ENCODE data around the gene KCNK5. TPM values are rescaled to one million over a fixed set of nuclear protein-coding genes. Genes with fewer than 3 reads are reported as not detected.
A peak's percentile ranks its signal among the peaks of the same experiment; 100 is the strongest.

Gene KCNK5
- total and polyA plus RNA-seq, 4 donors, result 3.7 to 19.1 (median 7.5) TPM

DNA sequence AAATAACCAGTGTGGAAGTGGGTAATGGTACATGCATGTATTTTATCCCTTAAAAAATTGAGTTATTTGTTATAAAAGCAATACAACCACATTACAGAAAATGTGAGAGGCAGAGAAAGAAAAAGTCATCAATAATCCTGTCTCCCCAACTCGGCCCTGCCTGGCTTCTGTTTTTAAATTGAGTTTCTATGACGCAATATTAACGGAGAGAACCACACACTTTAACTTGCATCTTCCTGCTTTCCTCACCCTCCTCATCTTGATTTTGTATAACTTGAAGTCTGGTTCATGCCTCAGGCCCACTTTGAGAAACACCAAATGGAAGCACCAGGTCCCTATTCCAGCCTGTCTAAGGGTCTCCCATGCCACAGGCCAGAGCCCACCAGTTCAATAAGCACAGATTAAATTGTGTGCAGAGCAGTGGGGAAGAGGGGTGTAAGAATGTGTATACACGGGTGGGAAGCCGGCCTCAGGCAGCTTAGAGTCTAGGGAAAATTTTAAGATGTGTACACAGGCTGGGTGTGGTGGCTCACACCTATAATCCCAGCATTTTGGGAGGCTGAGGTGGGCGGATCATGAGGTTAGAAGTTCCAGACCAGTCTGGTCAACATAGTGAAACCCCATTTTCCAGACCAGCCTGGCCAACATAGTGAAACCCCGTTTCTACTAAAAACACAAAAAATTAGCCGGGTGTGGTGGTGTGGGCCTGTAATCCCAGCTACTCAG, 15.9 kb downstream of the KCNK5 start:
- no peaks in the 10 kb centered on the region for H3K9me3 ChIP-seq (ENCODE audit: control insufficient read depth in 4 of 4, low read length in 3 of 4)
- H3K27ac ChIP-seq (ENCODE audit: low read depth in 1 of 2, low read length in 2 of 2), result peak overlapping the region; percentile 76 to 90
- 66% methylated on average over 8 of the region's 8 CpGs for WGBS
- no peaks in the 10 kb centered on the region for H3K36me3 ChIP-seq (ENCODE audit: control insufficient read depth in 4 of 4, insufficient read depth in 3 of 4, low read depth in 1 of 4, low read length in 3 of 4)
- TF ChIP-seq NR2F2 (IDR thresholded peaks at IDR 0.05) (no peak), HNF4G (IDR thresholded peaks at IDR 0.05) (no peak), SP1 (IDR thresholded peaks at IDR 0.05) (no peak)
- TF ChIP-seq, protein P1, sequence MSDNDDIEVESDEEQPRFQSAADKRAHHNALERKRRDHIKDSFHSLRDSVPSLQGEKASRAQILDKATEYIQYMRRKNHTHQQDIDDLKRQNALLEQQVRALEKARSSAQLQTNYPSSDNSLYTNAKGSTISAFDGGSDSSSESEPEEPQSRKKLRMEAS (IDR thresholded peaks at IDR 0.05), result no peak
- no peak overlapping the region for H3K9ac ChIP-seq (ENCODE audit: low read depth in 1 of 2, low read length in 2 of 2)
- peaks cover 19 to 87% (median 79%) of the 10 kb centered on the region in 4 donors for H3K4me1 ChIP-seq (ENCODE audit: control insufficient read depth in 4 of 4, insufficient read depth in 4 of 4, low read length in 3 of 4)
- H3K4me3 ChIP-seq (ENCODE audit: low read depth in 1 of 3, low read length in 3 of 3), result no peak overlapping the region
- no peaks in the 10 kb centered on the region for H3K27me3 ChIP-seq (ENCODE audit: control insufficient read depth in 4 of 4, insufficient read depth in 4 of 4, low read length in 3 of 4)
- no peak for DNase-seq (ENCODE audit: low spot score)

DNA sequence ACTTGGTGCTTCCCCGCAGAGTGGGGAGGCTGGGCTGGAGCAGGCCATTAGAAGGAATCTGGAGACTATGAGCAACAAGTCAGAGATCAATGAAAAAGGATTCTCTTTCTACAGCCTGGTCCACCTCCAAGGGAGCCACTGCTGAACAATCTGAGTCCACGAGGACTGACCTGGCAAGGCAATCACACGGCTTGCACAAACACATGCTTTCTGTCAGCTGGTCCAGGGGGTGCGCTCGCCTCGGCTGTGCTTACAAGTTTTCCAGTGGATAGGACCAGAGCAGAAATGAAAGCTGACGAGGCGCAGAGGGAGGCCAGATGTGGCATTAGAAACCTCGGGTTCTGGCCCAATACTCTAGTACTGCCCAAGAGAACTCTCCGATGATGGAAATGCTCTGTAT, 18.1 kb downstream of the KCNK5 start:
- H3K36me3 ChIP-seq (ENCODE audit: control insufficient read depth in 4 of 4, insufficient read depth in 3 of 4, low read depth in 1 of 4, low read length in 3 of 4), result no peaks in the 10 kb centered on the region
- no peaks in the 10 kb centered on the region for H3K9me3 ChIP-seq (ENCODE audit: control insufficient read depth in 4 of 4, low read length in 3 of 4)
- WGBS, result 48% methylated on average over 10 of the region's 10 CpGs
- H3K27me3 ChIP-seq (ENCODE audit: control insufficient read depth in 4 of 4, insufficient read depth in 4 of 4, low read length in 3 of 4), result no peaks in the 10 kb centered on the region
- no peak overlapping the region for H3K9ac ChIP-seq (ENCODE audit: low read depth in 1 of 2, low read length in 2 of 2)
- TF ChIP-seq RXRA (IDR thresholded peaks at IDR 0.05) (peak; percentile 59 to 81), EGR1 (IDR thresholded peaks at IDR 0.05; ENCODE audit: low read depth in 2 of 2) (no peak), RAD21 (IDR thresholded peaks at IDR 0.05) (peak; percentile 20 to 28), JUND (IDR thresholded peaks at IDR 0.05) (peak in 1 of 2 donors; percentile 38), FOXA1 (IDR thresholded peaks at IDR 0.05) (no peak), YY1 (IDR thresholded peaks at IDR 0.05) (peak; percentile 49), GABPA (IDR thresholded peaks at IDR 0.05 in 1 of 2, conservative IDR thresholded peaks at IDR 0.05 in 1 of 2) (no peak), SP1 (IDR thresholded peaks at IDR 0.05) (peak; percentile 43), NR2F2 (IDR thresholded peaks at IDR 0.05) (no peak), HNF4A (conservative IDR thresholded peaks at IDR 0.05) (peak; percentile 68 to 78), HNF4G (IDR thresholded peaks at IDR 0.05) (no peak), TAF1 (conservative IDR thresholded peaks at IDR 0.05) (no peak)
- TF ChIP-seq, protein P2, sequence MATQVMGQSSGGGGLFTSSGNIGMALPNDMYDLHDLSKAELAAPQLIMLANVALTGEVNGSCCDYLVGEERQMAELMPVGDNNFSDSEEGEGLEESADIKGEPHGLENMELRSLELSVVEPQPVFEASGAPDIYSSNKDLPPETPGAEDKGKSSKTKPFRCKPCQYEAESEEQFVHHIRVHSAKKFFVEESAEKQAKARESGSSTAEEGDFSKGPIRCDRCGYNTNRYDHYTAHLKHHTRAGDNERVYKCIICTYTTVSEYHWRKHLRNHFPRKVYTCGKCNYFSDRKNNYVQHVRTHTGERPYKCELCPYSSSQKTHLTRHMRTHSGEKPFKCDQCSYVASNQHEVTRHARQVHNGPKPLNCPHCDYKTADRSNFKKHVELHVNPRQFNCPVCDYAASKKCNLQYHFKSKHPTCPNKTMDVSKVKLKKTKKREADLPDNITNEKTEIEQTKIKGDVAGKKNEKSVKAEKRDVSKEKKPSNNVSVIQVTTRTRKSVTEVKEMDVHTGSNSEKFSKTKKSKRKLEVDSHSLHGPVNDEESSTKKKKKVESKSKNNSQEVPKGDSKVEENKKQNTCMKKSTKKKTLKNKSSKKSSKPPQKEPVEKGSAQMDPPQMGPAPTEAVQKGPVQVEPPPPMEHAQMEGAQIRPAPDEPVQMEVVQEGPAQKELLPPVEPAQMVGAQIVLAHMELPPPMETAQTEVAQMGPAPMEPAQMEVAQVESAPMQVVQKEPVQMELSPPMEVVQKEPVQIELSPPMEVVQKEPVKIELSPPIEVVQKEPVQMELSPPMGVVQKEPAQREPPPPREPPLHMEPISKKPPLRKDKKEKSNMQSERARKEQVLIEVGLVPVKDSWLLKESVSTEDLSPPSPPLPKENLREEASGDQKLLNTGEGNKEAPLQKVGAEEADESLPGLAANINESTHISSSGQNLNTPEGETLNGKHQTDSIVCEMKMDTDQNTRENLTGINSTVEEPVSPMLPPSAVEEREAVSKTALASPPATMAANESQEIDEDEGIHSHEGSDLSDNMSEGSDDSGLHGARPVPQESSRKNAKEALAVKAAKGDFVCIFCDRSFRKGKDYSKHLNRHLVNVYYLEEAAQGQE (IDR thresholded peaks at IDR 0.05), result peak; percentile 32
- TF ChIP-seq, protein P1 (IDR thresholded peaks at IDR 0.05), result peak; percentile 97
- TF ChIP-seq, protein P3, sequence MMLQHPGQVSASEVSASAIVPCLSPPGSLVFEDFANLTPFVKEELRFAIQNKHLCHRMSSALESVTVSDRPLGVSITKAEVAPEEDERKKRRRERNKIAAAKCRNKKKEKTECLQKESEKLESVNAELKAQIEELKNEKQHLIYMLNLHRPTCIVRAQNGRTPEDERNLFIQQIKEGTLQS (IDR thresholded peaks at IDR 0.05), result no peak
- TF ChIP-seq, protein P4, sequence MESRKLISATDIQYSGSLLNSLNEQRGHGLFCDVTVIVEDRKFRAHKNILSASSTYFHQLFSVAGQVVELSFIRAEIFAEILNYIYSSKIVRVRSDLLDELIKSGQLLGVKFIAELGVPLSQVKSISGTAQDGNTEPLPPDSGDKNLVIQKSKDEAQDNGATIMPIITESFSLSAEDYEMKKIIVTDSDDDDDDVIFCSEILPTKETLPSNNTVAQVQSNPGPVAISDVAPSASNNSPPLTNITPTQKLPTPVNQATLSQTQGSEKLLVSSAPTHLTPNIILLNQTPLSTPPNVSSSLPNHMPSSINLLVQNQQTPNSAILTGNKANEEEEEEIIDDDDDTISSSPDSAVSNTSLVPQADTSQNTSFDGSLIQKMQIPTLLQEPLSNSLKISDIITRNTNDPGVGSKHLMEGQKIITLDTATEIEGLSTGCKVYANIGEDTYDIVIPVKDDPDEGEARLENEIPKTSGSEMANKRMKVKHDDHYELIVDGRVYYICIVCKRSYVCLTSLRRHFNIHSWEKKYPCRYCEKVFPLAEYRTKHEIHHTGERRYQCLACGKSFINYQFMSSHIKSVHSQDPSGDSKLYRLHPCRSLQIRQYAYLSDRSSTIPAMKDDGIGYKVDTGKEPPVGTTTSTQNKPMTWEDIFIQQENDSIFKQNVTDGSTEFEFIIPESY (IDR thresholded peaks at IDR 0.05), result peak; percentile 21
- H3K27ac ChIP-seq (ENCODE audit: low read depth in 1 of 2, low read length in 2 of 2), result peak overlapping the region; percentile 23 to 69
- DNase-seq (ENCODE audit: low spot score), result no peak
- H3K4me3 ChIP-seq (ENCODE audit: low read depth in 1 of 3, low read length in 3 of 3), result no peak overlapping the region
- peaks cover 23 to 91% (median 83%) of the 10 kb centered on the region in 4 donors for H3K4me1 ChIP-seq (ENCODE audit: control insufficient read depth in 4 of 4, insufficient read depth in 4 of 4, low read length in 3 of 4)
